IMR-90 (cell line): ENCODE measurements around the gene OPA3.

Experiments
- CTCF ChIP-seq: conservative IDR thresholded peaks from 2 replicates; pipeline ENCODE4 v1.5.1; 2012; ENCODE audit warnings: mild to moderate bottlenecking, low read depth, low read length, improper control_type of control experiment
- POLR2A ChIP-seq: IDR thresholded peaks from 2 replicates; pipeline ENCODE4 v1.6.1; 2012; ENCODE audit warnings: mild to moderate bottlenecking, low read depth, low read length
- RAD21 ChIP-seq: IDR thresholded peaks from 2 replicates; pipeline ENCODE4 v1.6.1; 2012; ENCODE audit warnings: low read length, improper control_type of control experiment

- TF ChIP-seq POLR2A (no peak), CTCF (no peak), RAD21 (no peak)
Observed at GRCh38 chr19:45554481-45554880, 30.1 kb downstream of the OPA3 start.
